ENCODE measurements around the gene PRMT9.

Gene PRMT9

GRCh38 chr4:147682755-147683154 lies 1.2 kb downstream of the PRMT9 start:
- in situ Hi-C loops (cut with MboI; ENCODE audit: low sequenced_read_pairs) = no loop called here

GRCh38 chr4:147678796-147679549 lies 5.0 kb downstream of the PRMT9 start:
- in situ Hi-C loops (cut with MboI; ENCODE audit: low sequenced_read_pairs) = no loop called here

GRCh38 chr4:147678106-147678505 lies 5.9 kb downstream of the PRMT9 start:
- in situ Hi-C loops (cut with MboI; ENCODE audit: low sequenced_read_pairs) = no loop called here

GRCh38 chr4:147674496-147674895 lies 9.5 kb downstream of the PRMT9 start:
- in situ Hi-C loops (cut with MboI; ENCODE audit: low sequenced_read_pairs) = no loop called here

- in situ Hi-C loops (cut with MboI; ENCODE audit: low sequenced_read_pairs) = no loop called here
Measured at GRCh38 chr4:147674073-147674472, 9.9 kb downstream of the PRMT9 start.

- in situ Hi-C loops (cut with MboI; ENCODE audit: low sequenced_read_pairs) = no loop called here
Measured at GRCh38 chr4:147658501-147658900, 25.5 kb downstream of the PRMT9 start.

GRCh38 chr4:147655639-147656038 lies 28.3 kb downstream of the PRMT9 start:
- in situ Hi-C loops (cut with MboI; ENCODE audit: low sequenced_read_pairs) = no loop called here

GRCh38 chr4:147651563-147651962 lies 32.4 kb downstream of the PRMT9 start:
- in situ Hi-C loops (cut with MboI; ENCODE audit: low sequenced_read_pairs) = no loop called here

GRCh38 chr4:147648656-147649055 lies 35.3 kb downstream of the PRMT9 start:
- in situ Hi-C loops (cut with MboI; ENCODE audit: low sequenced_read_pairs) = no loop called here

- in situ Hi-C loops (cut with MboI; ENCODE audit: low sequenced_read_pairs) = no loop called here
Measured at GRCh38 chr4:147645099-147645498, 38.9 kb downstream of the PRMT9 start.

GRCh38 chr4:147644471-147644870 lies 39.5 kb downstream of the PRMT9 start:
- in situ Hi-C loops (cut with MboI; ENCODE audit: low sequenced_read_pairs) = no loop called here

- in situ Hi-C loops (cut with MboI; ENCODE audit: low sequenced_read_pairs) = no loop called here
Measured at GRCh38 chr4:147643616-147644015, 40.3 kb downstream of the PRMT9 start.

- in situ Hi-C loops (cut with MboI; ENCODE audit: low sequenced_read_pairs) = no loop called here
Measured at GRCh38 chr4:147640331-147640730, 43.6 kb downstream of the PRMT9 start.

GRCh38 chr4:147639388-147639787 lies 44.6 kb downstream of the PRMT9 start:
- in situ Hi-C loops (cut with MboI; ENCODE audit: low sequenced_read_pairs) = no loop called here

GRCh38 chr4:147638942-147639341 lies 45.0 kb downstream of the PRMT9 start:
- in situ Hi-C loops (cut with MboI; ENCODE audit: low sequenced_read_pairs) = no loop called here

GRCh38 chr4:147638365-147638764 lies 45.6 kb downstream of the PRMT9 start:
- in situ Hi-C loops (cut with MboI; ENCODE audit: low sequenced_read_pairs) = no loop called here

- in situ Hi-C loops (cut with MboI; ENCODE audit: low sequenced_read_pairs) = no loop called here
Measured at GRCh38 chr4:147635348-147635747, 48.6 kb downstream of the PRMT9 start.

GRCh38 chr4:147633643-147634042 lies 50.3 kb downstream of the PRMT9 start:
- in situ Hi-C loops (cut with MboI; ENCODE audit: low sequenced_read_pairs) = no loop called here

GRCh38 chr4:147633113-147633512 lies 50.9 kb downstream of the PRMT9 start:
- in situ Hi-C loops (cut with MboI; ENCODE audit: low sequenced_read_pairs) = no loop called here

- in situ Hi-C loops (cut with MboI; ENCODE audit: low sequenced_read_pairs) = no loop called here
Measured at GRCh38 chr4:147629783-147630730, 53.9 kb downstream of the PRMT9 start.

- in situ Hi-C loops (cut with MboI; ENCODE audit: low sequenced_read_pairs) = no loop called here
Measured at GRCh38 chr4:147628415-147628814, 55.5 kb downstream of the PRMT9 start.

GRCh38 chr4:147626903-147627302 lies 57.1 kb downstream of the PRMT9 start:
- in situ Hi-C loops (cut with MboI; ENCODE audit: low sequenced_read_pairs) = no loop called here

Measured in hTERT RPE-1 (cell line).